Measurements from ENCODE around the gene OCIAD1.
A peak's percentile ranks its signal among the peaks of the same experiment; 100 is the strongest.
"Not testable (repeated sequence)": the region's sequence is repeated elsewhere in the genome, so short reads cannot be mapped to it uniquely, and the experiment has no call there.

The OCIAD1 gene

DNA sequence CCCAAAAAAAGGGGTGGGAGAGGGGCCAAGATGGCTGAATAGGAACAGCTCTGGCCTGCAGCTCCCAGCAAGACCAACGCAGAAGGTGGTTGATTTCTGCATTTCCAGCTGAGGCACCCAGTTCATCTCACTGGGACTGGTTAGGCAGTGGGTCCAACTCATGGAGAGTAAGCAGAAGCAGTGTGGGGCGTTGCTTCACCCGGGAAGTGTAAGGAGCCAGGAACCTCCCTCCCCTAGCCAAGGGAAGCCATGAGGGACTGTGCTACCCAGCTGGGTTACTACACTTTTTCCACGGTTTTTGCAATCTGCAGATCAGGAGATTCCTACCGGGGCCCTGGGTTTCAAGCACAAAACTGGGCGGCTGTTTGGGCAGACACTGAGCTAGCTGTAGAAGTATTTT is 13.9 kb upstream of the OCIAD1 start:
- TF ChIP-seq, protein P1, sequence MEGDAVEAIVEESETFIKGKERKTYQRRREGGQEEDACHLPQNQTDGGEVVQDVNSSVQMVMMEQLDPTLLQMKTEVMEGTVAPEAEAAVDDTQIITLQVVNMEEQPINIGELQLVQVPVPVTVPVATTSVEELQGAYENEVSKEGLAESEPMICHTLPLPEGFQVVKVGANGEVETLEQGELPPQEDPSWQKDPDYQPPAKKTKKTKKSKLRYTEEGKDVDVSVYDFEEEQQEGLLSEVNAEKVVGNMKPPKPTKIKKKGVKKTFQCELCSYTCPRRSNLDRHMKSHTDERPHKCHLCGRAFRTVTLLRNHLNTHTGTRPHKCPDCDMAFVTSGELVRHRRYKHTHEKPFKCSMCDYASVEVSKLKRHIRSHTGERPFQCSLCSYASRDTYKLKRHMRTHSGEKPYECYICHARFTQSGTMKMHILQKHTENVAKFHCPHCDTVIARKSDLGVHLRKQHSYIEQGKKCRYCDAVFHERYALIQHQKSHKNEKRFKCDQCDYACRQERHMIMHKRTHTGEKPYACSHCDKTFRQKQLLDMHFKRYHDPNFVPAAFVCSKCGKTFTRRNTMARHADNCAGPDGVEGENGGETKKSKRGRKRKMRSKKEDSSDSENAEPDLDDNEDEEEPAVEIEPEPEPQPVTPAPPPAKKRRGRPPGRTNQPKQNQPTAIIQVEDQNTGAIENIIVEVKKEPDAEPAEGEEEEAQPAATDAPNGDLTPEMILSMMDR (IDR thresholded peaks at IDR 0.05; ENCODE audit: borderline replicate concordance, insufficient read depth, low read depth, low read length) = no peak
- no peak overlapping the region for H3K4me3 ChIP-seq (ENCODE audit: low read depth, low read length)

DNA sequence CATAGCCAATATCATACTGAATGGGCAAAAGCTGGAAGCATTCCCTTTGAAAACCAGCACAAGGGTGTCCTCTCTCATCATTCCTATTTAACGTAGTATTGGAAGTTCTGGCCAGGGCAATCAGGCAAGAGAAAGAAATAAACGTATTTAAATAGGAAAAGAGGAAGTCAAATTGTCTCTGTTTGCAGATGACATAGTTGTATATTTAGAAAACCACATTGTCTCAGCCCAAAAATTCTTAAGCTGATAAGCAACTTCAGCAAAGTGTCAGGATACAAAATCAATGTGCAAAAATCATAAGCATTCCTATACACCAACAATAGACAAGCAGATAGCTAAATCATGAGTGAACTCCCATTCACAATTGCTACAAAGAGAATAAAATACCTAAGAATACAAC is 9.5 kb upstream of the OCIAD1 start:
- H3K4me3 ChIP-seq (ENCODE audit: low read depth, low read length) = not testable (repeated sequence)

DNA sequence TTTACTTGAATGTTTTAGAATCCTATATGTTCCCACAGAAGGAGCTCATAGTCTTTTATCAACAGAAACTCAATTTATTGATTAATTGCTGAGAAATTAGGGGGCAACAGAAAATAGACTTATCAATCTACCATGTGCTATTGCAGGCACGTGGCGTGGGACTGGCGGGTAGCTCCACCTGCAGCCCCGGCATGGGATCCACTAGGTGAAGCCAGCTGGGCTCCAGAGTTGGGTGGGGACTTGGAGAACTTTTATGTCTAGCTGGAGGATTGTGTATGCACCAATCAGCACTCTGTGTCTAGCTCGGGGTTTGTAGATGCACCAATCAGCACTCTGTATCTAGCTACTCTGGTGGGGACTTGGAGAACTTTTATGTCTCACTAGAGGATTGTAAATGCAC is 3.3 kb upstream of the OCIAD1 start:
- TF ChIP-seq, protein P1 (IDR thresholded peaks at IDR 0.05; ENCODE audit: borderline replicate concordance, insufficient read depth, low read depth, low read length) = no peak

DNA sequence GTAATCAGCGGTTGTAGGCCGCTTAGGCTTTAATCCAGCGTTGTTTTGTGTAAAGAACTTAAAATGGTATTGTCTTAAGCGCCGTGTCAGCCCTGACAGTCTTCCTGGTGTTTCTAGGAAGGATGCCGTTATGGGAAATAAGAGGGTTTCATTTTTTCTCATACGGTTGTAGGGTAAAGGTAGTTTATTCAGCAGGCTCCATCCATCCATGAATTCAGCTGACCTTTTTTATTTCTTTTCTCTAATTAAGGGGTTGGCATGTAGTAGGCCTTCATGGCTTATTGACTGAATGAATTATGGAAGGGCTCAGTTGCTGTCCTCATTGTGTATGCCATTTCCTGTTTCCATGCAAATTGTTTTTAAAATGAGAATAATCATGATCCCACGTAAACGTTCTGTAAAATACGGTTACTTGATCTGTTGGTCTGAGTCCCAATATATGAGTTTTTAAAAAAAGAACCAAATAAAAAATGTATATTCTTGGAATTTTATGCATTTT is 693 bp downstream of the OCIAD1 start:
- TF ChIP-seq, protein P1 (IDR thresholded peaks at IDR 0.05; ENCODE audit: borderline replicate concordance, insufficient read depth, low read depth, low read length) = no peak
- peak overlapping the region; percentile 89 for H3K4me3 ChIP-seq (ENCODE audit: low read depth, low read length)

More for the DNA sequence above, 3.3 kb upstream of the OCIAD1 start:
- no peak overlapping the region for H3K4me3 ChIP-seq (ENCODE audit: low read depth, low read length)

- no peak overlapping the region for H3K4me3 ChIP-seq (ENCODE audit: low read depth, low read length)
- TF ChIP-seq, protein P1 (IDR thresholded peaks at IDR 0.05; ENCODE audit: borderline replicate concordance, insufficient read depth, low read depth, low read length) = no peak
Measured at GRCh38 chr4:48832571-48832970, 1.7 kb downstream of the OCIAD1 start.

DNA sequence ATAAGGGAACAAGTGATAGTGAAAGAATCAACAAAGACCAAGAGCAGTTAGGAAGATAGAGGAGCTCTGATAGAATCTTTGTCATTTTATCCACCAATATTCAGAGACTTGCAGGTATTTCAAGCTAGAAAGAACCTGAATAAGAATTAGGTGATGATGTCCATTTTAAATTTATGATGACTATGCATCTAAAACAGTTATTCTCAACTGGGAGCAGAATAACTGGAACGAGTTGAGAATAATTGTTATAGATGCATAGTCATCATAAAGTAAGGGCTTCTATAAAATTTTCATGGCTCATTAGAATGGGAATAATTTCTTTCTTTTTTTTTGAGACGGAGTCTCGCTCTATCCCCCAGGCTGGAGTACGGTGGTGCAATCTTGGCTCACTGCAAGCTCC is 5.8 kb downstream of the OCIAD1 start:
- TF ChIP-seq, protein P1 (IDR thresholded peaks at IDR 0.05; ENCODE audit: borderline replicate concordance, insufficient read depth, low read depth, low read length) = no peak

DNA sequence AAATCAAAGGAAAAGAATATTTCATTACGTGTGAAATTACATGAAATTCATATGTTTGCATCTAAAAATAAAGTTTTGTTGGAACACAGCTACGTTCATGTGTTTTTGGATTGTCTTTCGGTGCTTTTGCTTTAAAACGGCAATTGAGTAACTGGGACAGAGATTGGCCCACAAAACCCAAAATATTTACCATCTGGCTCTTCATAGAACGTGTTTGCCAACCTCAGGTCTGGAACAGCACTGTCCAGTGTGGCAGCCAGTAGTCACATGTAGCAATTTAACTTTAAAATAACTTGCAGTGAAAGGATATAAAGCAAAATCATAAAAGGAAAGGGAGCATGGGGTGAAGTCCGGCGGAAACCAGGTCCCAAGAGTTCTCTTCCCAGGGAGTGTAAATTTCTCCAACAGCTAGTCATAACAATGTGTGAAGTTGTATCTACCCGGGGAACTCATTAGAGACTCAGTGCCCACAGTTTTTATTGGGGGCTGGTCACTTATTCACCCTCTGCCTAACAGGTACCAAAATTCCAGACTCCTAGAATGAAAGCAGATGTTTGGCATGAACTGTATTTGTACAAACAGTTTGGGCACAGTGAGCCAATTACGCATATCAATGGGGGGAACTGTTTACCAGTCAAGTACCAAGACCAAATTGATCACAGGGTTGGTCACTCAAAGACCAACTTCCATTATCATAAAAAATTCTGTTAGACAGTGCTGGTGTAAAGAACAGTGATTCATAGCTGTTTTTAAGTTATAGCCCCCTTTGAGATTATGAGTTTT is 10.3 kb downstream of the OCIAD1 start:
- TF ChIP-seq, protein P1 (IDR thresholded peaks at IDR 0.05; ENCODE audit: borderline replicate concordance, insufficient read depth, low read depth, low read length) = no peak
- no peak overlapping the region for H3K4me3 ChIP-seq (ENCODE audit: low read depth, low read length)

More for the DNA sequence above, 5.8 kb downstream of the OCIAD1 start:
- H3K4me3 ChIP-seq (ENCODE audit: low read depth, low read length) = no peak overlapping the region
